Cortex of kidney (tissue), 1 donor: Measurements from ENCODE around the gene NEDD4L.
"Not testable (repeated sequence)": the region's sequence is repeated elsewhere in the genome, so short reads cannot be mapped to it uniquely, and the experiment has no call there.

Source experiments
- DNase-seq: peaks from one replicate; lab custom pipeline; 2025; lab: John Stamatoyannopoulos, UW

The NEDD4L gene

GRCh38 chr18:58266291-58266690 is 222.3 kb downstream of the NEDD4L start:
- DNase-seq: no peak

GRCh38 chr18:58267493-58267892 is 223.5 kb downstream of the NEDD4L start:
- DNase-seq: no peak

GRCh38 chr18:58268849-58269248 is 224.8 kb downstream of the NEDD4L start:
- no peak for DNase-seq

- no peak for DNase-seq
These were observed 225.9 kb downstream of the NEDD4L start for GRCh38 chr18:58269931-58270330.

GRCh38 chr18:58270396-58270795 is 226.4 kb downstream of the NEDD4L start:
- no peak for DNase-seq

- DNase-seq: no peak
These were observed 227.7 kb downstream of the NEDD4L start for GRCh38 chr18:58271770-58272169.

- no peak for DNase-seq
These were observed 228.2 kb downstream of the NEDD4L start for GRCh38 chr18:58272209-58272608.

GRCh38 chr18:58272779-58273435 is 228.9 kb downstream of the NEDD4L start:
- no peak for DNase-seq

GRCh38 chr18:58275176-58275575 is 231.2 kb downstream of the NEDD4L start:
- no peak for DNase-seq

GRCh38 chr18:58276789-58277739 is 233.0 kb downstream of the NEDD4L start:
- DNase-seq: no peak

- DNase-seq: no peak
These were observed 235.6 kb downstream of the NEDD4L start for GRCh38 chr18:58279504-58280175.

GRCh38 chr18:58280191-58280590 is 236.2 kb downstream of the NEDD4L start:
- no peak for DNase-seq

- not testable (repeated sequence) for DNase-seq
These were observed 238.8 kb downstream of the NEDD4L start for GRCh38 chr18:58282872-58283271.

GRCh38 chr18:58284699-58285448 is 240.8 kb downstream of the NEDD4L start:
- no peak for DNase-seq

- DNase-seq: no peak
These were observed 241.6 kb downstream of the NEDD4L start for GRCh38 chr18:58285449-58286130.

- no peak for DNase-seq
These were observed 242.8 kb downstream of the NEDD4L start for GRCh38 chr18:58286632-58287352.

- DNase-seq: no peak
These were observed 243.6 kb downstream of the NEDD4L start for GRCh38 chr18:58287353-58288274.

- no peak for DNase-seq
These were observed 245.1 kb downstream of the NEDD4L start for GRCh38 chr18:58288921-58289797.
